ENCODE results near the gene LTB4R2.

Gene LTB4R2

GRCh38 chr14:24264298-24264697, 45.6 kb upstream of the LTB4R2 start:
- no peak for TF ChIP-seq CTCF (IDR thresholded peaks at IDR 0.05; ENCODE audit: insufficient read depth, low read depth, low read length, missing control alignments)
- H3K4me3 ChIP-seq (ENCODE audit: low read depth, low read length) = no peak overlapping the region
- DNase-seq (ENCODE audit: low read depth) = no peak

DNA sequence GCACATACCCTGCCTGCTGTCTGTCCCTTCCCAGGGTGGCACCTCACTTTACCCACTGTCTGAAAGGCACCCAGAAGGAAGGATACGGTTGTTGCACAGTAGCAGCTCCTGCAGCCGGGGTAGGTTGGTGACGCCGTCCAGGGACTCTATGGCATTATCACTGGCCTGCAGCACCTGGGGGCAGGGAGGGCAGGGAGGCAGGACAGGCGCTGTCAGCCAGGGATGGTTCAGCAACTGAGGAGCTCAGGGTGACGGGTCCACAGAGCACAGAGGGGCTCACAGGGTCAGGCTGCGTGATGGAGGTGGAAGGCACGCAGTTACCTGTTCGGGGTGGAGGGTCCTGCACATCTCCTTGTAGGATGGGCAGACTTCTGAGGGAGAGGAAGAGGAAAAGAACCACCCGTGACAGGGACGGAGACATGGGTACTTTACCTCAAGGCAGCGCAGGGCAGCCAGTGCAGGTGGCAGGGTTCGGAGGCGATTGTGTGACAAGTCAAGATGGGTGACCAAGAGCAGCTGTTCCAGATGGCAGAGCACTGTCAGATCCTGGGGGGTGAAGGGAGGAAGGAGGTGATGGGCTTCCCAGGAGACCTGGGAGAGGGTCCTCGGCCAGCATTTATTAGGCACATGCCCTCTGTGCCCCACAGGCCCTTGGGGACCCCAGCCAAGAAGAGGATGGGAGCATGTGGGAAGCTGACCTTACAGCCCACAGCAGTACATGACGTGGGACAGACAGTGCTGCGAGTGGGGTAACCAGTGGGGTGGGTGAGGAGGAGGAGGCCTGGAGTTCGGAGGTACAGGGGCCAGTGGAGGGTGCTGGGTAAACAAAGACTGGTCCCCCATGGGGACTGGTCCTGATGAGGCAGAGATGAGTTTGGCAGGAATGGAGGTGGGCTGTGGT, 43.3 kb upstream of the LTB4R2 start:
- no peak for DNase-seq (ENCODE audit: low read depth)
- H3K4me3 ChIP-seq (ENCODE audit: low read depth, low read length) = no peak overlapping the region
- no peak for TF ChIP-seq CTCF (IDR thresholded peaks at IDR 0.05; ENCODE audit: insufficient read depth, low read depth, low read length, missing control alignments)

- H3K4me3 ChIP-seq (ENCODE audit: low read depth, low read length) = no peak overlapping the region
- no peak for DNase-seq (ENCODE audit: low read depth)
- TF ChIP-seq CTCF (IDR thresholded peaks at IDR 0.05; ENCODE audit: insufficient read depth, low read depth, low read length, missing control alignments) = no peak
These were observed 42.4 kb upstream of the LTB4R2 start for GRCh38 chr14:24267516-24267915.

DNA sequence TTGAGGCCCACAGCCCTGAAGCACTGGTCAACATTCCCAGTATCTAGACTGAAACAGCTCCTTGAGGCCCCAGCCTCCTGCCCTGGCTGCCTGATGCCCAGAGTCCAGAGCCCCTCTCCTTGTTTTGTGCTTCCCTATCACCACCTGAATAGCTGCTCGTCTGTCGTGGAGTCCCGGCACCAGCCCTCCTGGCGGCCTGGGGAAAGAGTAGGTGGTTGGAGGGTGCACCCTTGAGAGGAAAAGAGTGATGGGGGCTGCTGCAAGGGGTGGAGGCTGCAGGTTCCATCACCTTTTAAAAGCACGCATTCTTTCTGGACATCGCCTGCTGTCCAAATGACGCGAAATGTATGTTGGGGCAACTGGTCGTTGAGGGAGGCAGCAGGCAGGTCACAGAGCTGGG, 41.7 kb upstream of the LTB4R2 start:
- no peak for DNase-seq (ENCODE audit: low read depth)
- no peak for TF ChIP-seq CTCF (IDR thresholded peaks at IDR 0.05; ENCODE audit: insufficient read depth, low read depth, low read length, missing control alignments)

DNA sequence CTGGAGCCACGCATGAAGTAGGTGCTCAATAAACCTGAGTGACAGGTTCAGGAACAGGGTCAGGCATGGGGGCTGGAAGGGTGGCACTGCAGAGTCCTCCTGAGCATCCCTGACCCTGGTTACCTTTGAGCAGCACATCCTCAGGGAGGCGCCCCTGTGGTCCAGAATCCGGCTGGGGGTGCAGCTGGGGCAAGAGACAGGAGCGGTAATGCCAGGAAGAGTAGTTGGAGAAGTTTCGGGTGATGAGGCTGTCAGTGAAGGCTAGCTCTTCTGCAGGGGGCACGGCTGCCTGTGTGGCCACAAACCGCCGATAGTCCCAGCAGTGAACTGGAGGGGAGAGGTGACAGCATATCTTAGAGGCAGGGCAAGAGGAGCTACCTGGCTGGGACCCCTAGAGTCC, 40.6 kb upstream of the LTB4R2 start:
- no peak for TF ChIP-seq CTCF (IDR thresholded peaks at IDR 0.05; ENCODE audit: insufficient read depth, low read depth, low read length, missing control alignments)

More for the DNA sequence above, 41.7 kb upstream of the LTB4R2 start:
- H3K4me3 ChIP-seq (ENCODE audit: low read depth, low read length) = no peak overlapping the region

DNA sequence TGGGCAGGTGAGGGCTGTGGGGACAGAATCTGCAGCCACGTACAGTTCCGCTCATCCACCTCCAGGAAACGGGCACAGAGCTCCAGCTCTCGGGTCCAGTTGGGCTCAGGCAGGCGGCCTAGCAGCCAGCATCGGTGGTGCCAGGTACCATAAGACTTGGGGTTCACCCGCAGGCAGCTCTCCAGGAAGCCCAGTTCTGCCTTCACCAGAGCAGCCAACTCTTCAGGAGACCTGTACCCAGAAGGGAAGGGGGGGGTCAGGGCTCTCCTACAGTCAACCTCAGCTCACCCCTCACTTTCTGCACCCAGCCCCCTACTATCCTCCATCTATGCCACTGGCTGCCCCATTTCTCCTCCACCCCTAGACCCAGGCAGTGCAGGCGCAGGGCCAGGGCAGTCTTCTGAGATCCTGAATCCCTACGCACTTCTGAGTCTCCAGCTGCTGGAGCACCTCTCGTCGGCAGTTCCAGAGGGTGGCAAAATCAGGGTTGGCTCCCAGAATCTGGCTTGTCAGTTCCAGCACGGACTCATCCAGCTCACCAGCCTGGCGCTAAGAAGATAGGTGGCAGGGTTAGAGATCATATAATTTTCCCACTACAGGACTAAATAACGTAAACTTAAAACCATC, 39.9 kb upstream of the LTB4R2 start:
- no peak for DNase-seq (ENCODE audit: low read depth)
- no peak for TF ChIP-seq CTCF (IDR thresholded peaks at IDR 0.05; ENCODE audit: insufficient read depth, low read depth, low read length, missing control alignments)
- no peak overlapping the region; the same call in 1 of the 2 replicates for H3K4me3 ChIP-seq (ENCODE audit: low read depth, low read length)

More for the DNA sequence above, 40.6 kb upstream of the LTB4R2 start:
- no peak for DNase-seq (ENCODE audit: low read depth)
- no peak overlapping the region for H3K4me3 ChIP-seq (ENCODE audit: low read depth, low read length)

All from GM12865 (cell line).